Breast epithelium (tissue), 3 donors: ENCODE measurements around the gene AKT1S1.

Source experiments
- POLR2A ChIP-seq: fragments of 450-650 bp; IDR thresholded peaks from one replicate; pipeline ENCODE4 v1.6.1; 2016; ENCODE audit warnings: antibody characterized with exemption, mild to moderate bottlenecking, moderate library complexity
- POLR2AphosphoS5 ChIP-seq, 3 donors: sonication (generic); formaldehyde crosslinking; IDR thresholded peaks; one replicate each; pipeline ENCODE4 v1.6.1; 2017; ENCODE audit warnings: antibody characterized with exemption in 3 of 3
- TF ChIP-seq, protein P1 (sequence below), 3 donors: fragments of 450-650 bp; IDR thresholded peaks; one replicate each; pipeline ENCODE4 v1.5.1; 2016 to 2017; ENCODE audit warnings: antibody characterized with exemption in 3 of 3, mild to moderate bottlenecking in 3 of 3, moderate library complexity in 3 of 3

DNA sequence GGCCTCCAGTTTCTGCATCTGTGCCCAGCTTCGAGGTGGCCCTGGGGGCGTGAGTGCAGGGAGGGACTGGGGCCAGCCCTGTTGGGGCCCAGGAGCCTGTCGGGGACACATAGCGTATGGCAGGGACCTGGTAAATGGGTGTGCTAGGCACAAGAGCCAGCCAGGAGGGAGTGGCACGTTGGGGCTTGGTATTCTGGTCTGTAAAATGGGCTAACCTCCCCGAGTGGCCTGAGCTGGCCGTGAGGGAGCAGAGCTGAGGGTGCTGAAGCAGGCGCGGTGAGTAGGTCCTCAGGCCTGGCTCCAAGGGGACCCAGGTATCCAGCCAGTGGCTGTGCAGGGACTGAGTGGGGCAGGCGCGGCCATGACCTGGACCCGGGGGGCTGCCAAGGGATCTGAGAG is 21.9 kb downstream of the AKT1S1 start:
- TF ChIP-seq, protein P1, sequence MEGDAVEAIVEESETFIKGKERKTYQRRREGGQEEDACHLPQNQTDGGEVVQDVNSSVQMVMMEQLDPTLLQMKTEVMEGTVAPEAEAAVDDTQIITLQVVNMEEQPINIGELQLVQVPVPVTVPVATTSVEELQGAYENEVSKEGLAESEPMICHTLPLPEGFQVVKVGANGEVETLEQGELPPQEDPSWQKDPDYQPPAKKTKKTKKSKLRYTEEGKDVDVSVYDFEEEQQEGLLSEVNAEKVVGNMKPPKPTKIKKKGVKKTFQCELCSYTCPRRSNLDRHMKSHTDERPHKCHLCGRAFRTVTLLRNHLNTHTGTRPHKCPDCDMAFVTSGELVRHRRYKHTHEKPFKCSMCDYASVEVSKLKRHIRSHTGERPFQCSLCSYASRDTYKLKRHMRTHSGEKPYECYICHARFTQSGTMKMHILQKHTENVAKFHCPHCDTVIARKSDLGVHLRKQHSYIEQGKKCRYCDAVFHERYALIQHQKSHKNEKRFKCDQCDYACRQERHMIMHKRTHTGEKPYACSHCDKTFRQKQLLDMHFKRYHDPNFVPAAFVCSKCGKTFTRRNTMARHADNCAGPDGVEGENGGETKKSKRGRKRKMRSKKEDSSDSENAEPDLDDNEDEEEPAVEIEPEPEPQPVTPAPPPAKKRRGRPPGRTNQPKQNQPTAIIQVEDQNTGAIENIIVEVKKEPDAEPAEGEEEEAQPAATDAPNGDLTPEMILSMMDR (IDR thresholded peaks at IDR 0.05) = no peak
- no peak for TF ChIP-seq POLR2A
- TF ChIP-seq POLR2AphosphoS5 (IDR thresholded peaks at IDR 0.05) = no peak
